ENCODE results near the gene TSNAX. TPM values are rescaled to one million over a fixed set of nuclear protein-coding genes. Genes with fewer than 3 reads are reported as not detected.

TSNAX gene
- total RNA-seq, 1 donor from 2014 or later = 34.0 TPM

- TF ChIP-seq CTCF (conservative IDR thresholded peaks at IDR 0.05) = no peak
- Mint-ChIP-seq H3K9me3 (no peaks in the 10 kb centered on the region), H3K27ac (no peak overlapping the region), H3K36me3 (peaks cover 22% of the 10 kb centered on the region), H3K4me3 (no peak overlapping the region), H3K4me1 (ENCODE audit: unreplicated experiment) (peaks cover 21% of the 10 kb centered on the region), H3K27me3 (no peaks in the 10 kb centered on the region)
- DNase-seq (ENCODE audit: extremely low spot score, unreplicated experiment) = no peak
Measured at GRCh38 chr1:231533240-231533639, 4.8 kb downstream of the TSNAX start.

- H3K27ac Mint-ChIP-seq = no peak overlapping the region
- peaks cover 28% of the 10 kb centered on the region for H3K36me3 Mint-ChIP-seq
- peaks cover 13% of the 10 kb centered on the region for H3K4me1 Mint-ChIP-seq (ENCODE audit: unreplicated experiment)
- H3K9me3 Mint-ChIP-seq = no peaks in the 10 kb centered on the region
- no peak for DNase-seq (ENCODE audit: extremely low spot score, unreplicated experiment)
- H3K27me3 Mint-ChIP-seq = no peaks in the 10 kb centered on the region
- TF ChIP-seq CTCF (conservative IDR thresholded peaks at IDR 0.05) = no peak
- no peak overlapping the region for H3K4me3 Mint-ChIP-seq
Measured at GRCh38 chr1:231534703-231535159, 6.3 kb downstream of the TSNAX start.

GRCh38 chr1:231536099-231536498 lies 7.6 kb downstream of the TSNAX start:
- Mint-ChIP-seq H3K4me1 (ENCODE audit: unreplicated experiment) (peaks cover 7% of the 10 kb centered on the region), H3K36me3 (peaks cover 31% of the 10 kb centered on the region), H3K9me3 (no peaks in the 10 kb centered on the region), H3K4me3 (no peak overlapping the region), H3K27ac (no peak overlapping the region), H3K27me3 (no peaks in the 10 kb centered on the region)
- DNase-seq (ENCODE audit: extremely low spot score, unreplicated experiment) = no peak
- no peak for TF ChIP-seq CTCF (conservative IDR thresholded peaks at IDR 0.05)

GRCh38 chr1:231540847-231541246 lies 12.4 kb downstream of the TSNAX start:
- H3K4me3 Mint-ChIP-seq = no peak overlapping the region
- H3K27me3 Mint-ChIP-seq = no peaks in the 10 kb centered on the region
- no peak for DNase-seq (ENCODE audit: extremely low spot score, unreplicated experiment)
- no peaks in the 10 kb centered on the region for H3K4me1 Mint-ChIP-seq (ENCODE audit: unreplicated experiment)
- H3K27ac Mint-ChIP-seq = no peak overlapping the region
- H3K9me3 Mint-ChIP-seq = no peaks in the 10 kb centered on the region
- peaks cover 46% of the 10 kb centered on the region for H3K36me3 Mint-ChIP-seq
- no peak for TF ChIP-seq CTCF (conservative IDR thresholded peaks at IDR 0.05)

GRCh38 chr1:231541842-231542241 lies 13.4 kb downstream of the TSNAX start:
- Mint-ChIP-seq H3K4me3 (no peak overlapping the region), H3K36me3 (peaks cover 50% of the 10 kb centered on the region), H3K27ac (no peak overlapping the region), H3K27me3 (no peaks in the 10 kb centered on the region), H3K4me1 (ENCODE audit: unreplicated experiment) (no peaks in the 10 kb centered on the region), H3K9me3 (no peaks in the 10 kb centered on the region)
- no peak for TF ChIP-seq CTCF (conservative IDR thresholded peaks at IDR 0.05)
- DNase-seq (ENCODE audit: extremely low spot score, unreplicated experiment) = no peak
